DOHH2 (cell line): Measurements from ENCODE around the gene MRPL36.
A peak's percentile ranks its signal among the peaks of the same experiment; 100 is the strongest.

Experiments used
- H3F3A ChIP-seq: fragments of 200-600 bp; sonication (generic), shearing (Covaris generic); 2 replicates; pipeline ENCODE4 v1.6.0; 2016; ENCODE audit warnings: antibody characterized with exemption, mild to moderate bottlenecking; ENCODE audit not compliant: control insufficient read depth, insufficient read depth
- H3K27ac ChIP-seq: fragments of 200-600 bp; sonication (generic); 2 replicates; pipeline ENCODE4 v1.5.1; 2014; ENCODE audit warnings: low read depth, mild to moderate bottlenecking, low read length, moderate library complexity
- H3K27me3 ChIP-seq: fragments of 200-600 bp; sonication (generic); 2 replicates; pipeline ENCODE4 v1.6.1; 2014; ENCODE audit warnings: mild to moderate bottlenecking, low read length, mixed read lengths; ENCODE audit not compliant: control insufficient read depth
- H3K36me3 ChIP-seq: fragments of 200-600 bp; sonication (generic); 2 replicates; pipeline ENCODE4 v1.6.1; 2014; ENCODE audit warnings: mild to moderate bottlenecking, low read length, moderate library complexity, mixed read lengths; ENCODE audit not compliant: control insufficient read depth
- H3K4me1 ChIP-seq: fragments of 200-600 bp; sonication (generic); 2 replicates; pipeline ENCODE4 v1.6.1; 2014; ENCODE audit warnings: mild to moderate bottlenecking, low read length, mixed read lengths; ENCODE audit not compliant: control insufficient read depth
- H3K4me2 ChIP-seq: fragments of 200-600 bp; sonication (generic); 2 replicates; pipeline ENCODE4 v1.6.0; 2014; ENCODE audit warnings: mild to moderate bottlenecking, low read length, moderate library complexity
- H3K4me3 ChIP-seq: fragments of 200-600 bp; sonication (generic); 2 replicates; pipeline ENCODE4 v1.5.1; 2014; ENCODE audit warnings: mild to moderate bottlenecking, low read length, mixed read lengths
- H3K79me2 ChIP-seq: fragments of 200-600 bp; sonication (generic); 2 replicates; pipeline ENCODE4 v1.6.1; 2014; ENCODE audit warnings: mild to moderate bottlenecking, low read length, mixed read lengths; ENCODE audit not compliant: control insufficient read depth
- H3K9me2 ChIP-seq: fragments of 200-600 bp; sonication (generic); replicated peaks from 2 replicates; pipeline ENCODE4 v1.6.1; 2014; ENCODE audit warnings: mild to moderate bottlenecking, low read length, mixed read lengths; ENCODE audit not compliant: control insufficient read depth
- H3K9me3 ChIP-seq: fragments of 200-600 bp; sonication (generic); 2 replicates; pipeline ENCODE4 v1.6.1; 2014; ENCODE audit warnings: antibody characterized with exemption, low read length, mixed read lengths; ENCODE audit not compliant: control insufficient read depth, insufficient read depth
- H4K20me1 ChIP-seq: fragments of 200-600 bp; sonication (generic); 2 replicates; pipeline ENCODE4 v1.6.0; 2014; ENCODE audit warnings: low read depth, mild to moderate bottlenecking, antibody characterized with exemption, low read length, moderate library complexity; ENCODE audit not compliant: control insufficient read depth, insufficient read depth
- CTCF ChIP-seq: fragments of 200-600 bp; sonication (generic); IDR thresholded peaks from one replicate; pipeline ENCODE4 v1.5.1; 2014; ENCODE audit warnings: antibody characterized with exemption, mild to moderate bottlenecking, low read depth, low read length; ENCODE audit not compliant: poor library complexity, severe bottlenecking
- EZH2phosphoT487 ChIP-seq: fragments of 200-600 bp; sonication (generic); IDR thresholded peaks from 2 replicates; pipeline ENCODE4 v1.6.1; 2017; ENCODE audit warnings: borderline replicate concordance, mild to moderate bottlenecking, antibody characterized with exemption, low read length, moderate library complexity, mixed read lengths

The MRPL36 gene

GRCh38 chr5:1785062-1785461 is 14.6 kb downstream of the MRPL36 start:
- TF ChIP-seq CTCF (no peak), EZH2phosphoT487 (no peak)
- peak overlapping the region; percentile 75 for H3K4me2 ChIP-seq
- H3K9me3 ChIP-seq = no peaks in the 10 kb centered on the region
- H3K27me3 ChIP-seq = no peaks in the 10 kb centered on the region
- no peaks in the 10 kb centered on the region for H4K20me1 ChIP-seq
- no peaks in the 10 kb centered on the region for H3K9me2 ChIP-seq
- 0 out of 2 replicates have a peak overlapping the region, but pooled peaks have one; percentile 1 for H3K4me3 ChIP-seq
- H3K4me1 ChIP-seq = peaks cover 63% of the 10 kb centered on the region
- H3K27ac ChIP-seq = peak overlapping the region; percentile 34
- H3K36me3 ChIP-seq = no peaks in the 10 kb centered on the region
- H3F3A ChIP-seq = peaks cover 11% of the 10 kb centered on the region
- no peaks in the 10 kb centered on the region for H3K79me2 ChIP-seq

- Histone ChIP-seq H3K36me3 (no peaks in the 10 kb centered on the region), H3K79me2 (no peaks in the 10 kb centered on the region), H3K27me3 (no peaks in the 10 kb centered on the region), H3K4me2 (peak overlapping the region; percentile 75), H3K4me3 (peak overlapping the region; percentile 77), H3F3A (peaks cover 11% of the 10 kb centered on the region), H3K4me1 (peaks cover 57% of the 10 kb centered on the region), H3K9me3 (no peaks in the 10 kb centered on the region), H4K20me1 (no peaks in the 10 kb centered on the region), H3K27ac (peak overlapping the region; percentile 86), H3K9me2 (no peaks in the 10 kb centered on the region)
- TF ChIP-seq EZH2phosphoT487 (no peak), CTCF (no peak)
These were observed 15.2 kb downstream of the MRPL36 start for GRCh38 chr5:1784197-1785050.

GRCh38 chr5:1783216-1783554 is 16.5 kb downstream of the MRPL36 start:
- Histone ChIP-seq H3K9me2 (no peaks in the 10 kb centered on the region), H4K20me1 (no peaks in the 10 kb centered on the region), H3K4me1 (peaks cover 49% of the 10 kb centered on the region), H3K9me3 (no peaks in the 10 kb centered on the region), H3K27ac (peak overlapping the region; percentile 86), H3K27me3 (no peaks in the 10 kb centered on the region), H3F3A (peaks cover 8% of the 10 kb centered on the region), H3K79me2 (no peaks in the 10 kb centered on the region), H3K36me3 (no peaks in the 10 kb centered on the region), H3K4me3 (peak overlapping the region; percentile 77), H3K4me2 (peak overlapping the region; percentile 75)
- TF ChIP-seq EZH2phosphoT487 (no peak), CTCF (no peak)
